Mucosa of descending colon (tissue), 3 donors: ENCODE results near the gene KEL. TPM values are rescaled to one million over a fixed set of nuclear protein-coding genes. Genes with fewer than 3 reads are reported as not detected.
"Not testable (repeated sequence)": the region's sequence is repeated elsewhere in the genome, so short reads cannot be mapped to it uniquely, and the experiment has no call there.

ENCODE experiments used
- ATAC-seq: fragments of 200-7000 bp; cut with Tn5 transposase; one replicate; pipeline ENCODE4 v1.9.1; 2020; ENCODE audit warnings: mild to moderate bottlenecking, moderate library complexity
- DNase-seq, 3 donors: peaks; one replicate each; pipeline ENCODE4 v3.0.0-alpha.2; 2020
- H3K36me3 ChIP-seq: fragments of 200-600 bp; one replicate; pipeline ENCODE4 v1.8.0; 2021; ENCODE audit warnings: low read depth, mild to moderate bottlenecking
- H3K4me1 ChIP-seq: fragments of 200-600 bp; one replicate; pipeline ENCODE4 v1.8.0; 2021; ENCODE audit warnings: low read depth, mild to moderate bottlenecking
- H3K4me3 ChIP-seq: fragments of 200-600 bp; one replicate; pipeline ENCODE4 v1.8.0; 2021; ENCODE audit warnings: mild to moderate bottlenecking
- H3K9me3 ChIP-seq: fragments of 200-600 bp; one replicate; pipeline ENCODE4 v1.8.0; 2021; ENCODE audit warnings: mild to moderate bottlenecking
- CTCF ChIP-seq: fragments of 200-600 bp; IDR thresholded peaks from one replicate; pipeline ENCODE4 v1.8.0; 2022; ENCODE audit warnings: antibody characterized with exemption, mild to moderate bottlenecking
- intact Hi-C, 2 donors: fragments of 100-400 bp; cut with DNase I in 1 of 2; cut with micrococcal nuclease in 1 of 2; formaldehyde crosslinking; loops; one replicate each; pipeline versions ENCODE4 v1.11.0 to v1.11.1; 2022; cut with DNase I, micrococcal nuclease
- total RNA-seq, 3 donors: library from RNA; stranded (reverse); fragmentation: NEBNext Ultra II Directional in 2 of 3; extraction: Animal tissue kit (Norgen Biotek cat#: 25700) in 2 of 3; gene quantifications; one replicate each; pipeline versions ENCODE4 v1.2.1 to v1.2.4, GENCODE V29; 2021 to 2023
- donor health status: DM: no; HTN: no; CAD: no; lungs with moderate emphysema.
- donor health status: DM: no; HTN: no; CAD: no.
- donor health status: DM: no; HTN: yes; CAD: no.

KEL gene
- total RNA-seq, 3 donors from 2014 or later: 0.55 TPM; not detected in 2

- intact Hi-C loops: no loop called here
- DNase-seq (no peak), ATAC-seq (no peak)
- Histone ChIP-seq H3K4me1 (no peaks in the 10 kb centered on the region), H3K36me3 (no peaks in the 10 kb centered on the region), H3K4me3 (no peak overlapping the region), H3K9me3 (no peaks in the 10 kb centered on the region)
- no peak for TF ChIP-seq CTCF
Measured at GRCh38 chr7:142997456-142997989, 35.4 kb upstream of the KEL start.

- no peaks in the 10 kb centered on the region for H3K36me3 ChIP-seq
- no peak for ATAC-seq
- intact Hi-C loops: no loop called here
Measured at GRCh38 chr7:142992427-142992826, 30.3 kb upstream of the KEL start.

GRCh38 chr7:142984297-142984696 lies 22.1 kb upstream of the KEL start:
- H3K4me3 ChIP-seq: no peak overlapping the region

More at GRCh38 chr7:142992427-142992826, 30.3 kb upstream of the KEL start:
- Histone ChIP-seq H3K4me3 (no peak overlapping the region), H3K9me3 (no peaks in the 10 kb centered on the region), H3K4me1 (no peaks in the 10 kb centered on the region)
- no peak for TF ChIP-seq CTCF
- DNase-seq: no peak

GRCh38 chr7:142983825-142984224 lies 21.7 kb upstream of the KEL start:
- DNase-seq (no peak), ATAC-seq (no peak)
- H3K4me3 ChIP-seq: no peak overlapping the region
- intact Hi-C loops: no loop called here
- H3K4me1 ChIP-seq: no peaks in the 10 kb centered on the region
- H3K9me3 ChIP-seq: no peaks in the 10 kb centered on the region
- TF ChIP-seq CTCF: no peak
- no peaks in the 10 kb centered on the region for H3K36me3 ChIP-seq

More at GRCh38 chr7:142984297-142984696, 22.1 kb upstream of the KEL start:
- Histone ChIP-seq H3K4me1 (no peaks in the 10 kb centered on the region), H3K9me3 (no peaks in the 10 kb centered on the region), H3K36me3 (no peaks in the 10 kb centered on the region)
- intact Hi-C loops: no loop called here
- TF ChIP-seq CTCF: no peak
- ATAC-seq (no peak), DNase-seq (no peak)

GRCh38 chr7:142978402-142978801 lies 16.2 kb upstream of the KEL start:
- intact Hi-C loops, H3K4me1 ChIP-seq: not testable (repeated sequence)

GRCh38 chr7:142974626-142975025 lies 12.5 kb upstream of the KEL start:
- Histone ChIP-seq H3K36me3 (no peaks in the 10 kb centered on the region), H3K4me1 (no peaks in the 10 kb centered on the region), H3K9me3 (no peaks in the 10 kb centered on the region), H3K4me3 (no peak overlapping the region)
- DNase-seq (no peak), ATAC-seq (no peak)
- intact Hi-C loops: no loop called here
- no peak for TF ChIP-seq CTCF

More at GRCh38 chr7:142978402-142978801, 16.2 kb upstream of the KEL start:
- not testable (repeated sequence) for H3K4me3 ChIP-seq, ATAC-seq, H3K36me3 ChIP-seq, H3K9me3 ChIP-seq, DNase-seq
